HepG2 (cell line): Measurements from ENCODE around the gene CDC42EP1. TPM values are rescaled to one million over a fixed set of nuclear protein-coding genes. Genes with fewer than 3 reads are reported as not detected.

Experiments
- CHD4 ChIP-seq: fragments of 200-600 bp; sonication (generic); IDR thresholded peaks from 2 replicates; pipeline ENCODE4 v1.7.0; 2017; ENCODE audit warnings: mild to moderate bottlenecking, low read length, borderline replicate concordance
- DNMT1 ChIP-seq: sonication (generic); formaldehyde crosslinking; IDR thresholded peaks from 2 replicates; pipeline ENCODE4 v1.5.1; 2020; ENCODE audit warnings: mild to moderate bottlenecking, missing genetic modification reagents
- EHMT2 ChIP-seq: fragments of 200-600 bp; sonication (generic); IDR thresholded peaks from 2 replicates; pipeline ENCODE4 v1.7.0; 2017; ENCODE audit warnings: antibody characterized with exemption, low read depth, low read length, borderline replicate concordance
- GLI4 ChIP-seq: sonication (generic); formaldehyde crosslinking; IDR thresholded peaks from 2 replicates; pipeline ENCODE4 v1.5.1; 2020; ENCODE audit warnings: missing genetic modification reagents, mild to moderate bottlenecking, moderate library complexity, borderline replicate concordance
- KLF15 ChIP-seq: sonication (generic); formaldehyde crosslinking; IDR thresholded peaks from 2 replicates; pipeline ENCODE4 v1.8.1; 2023; ENCODE audit warnings: borderline replicate concordance, mild to moderate bottlenecking, inconsistent platforms, missing genetic modification reagents, mixed read lengths
- MAF1 ChIP-seq: sonication (generic); formaldehyde crosslinking; IDR thresholded peaks from 2 replicates; pipeline ENCODE4 v1.5.0; 2020; ENCODE audit warnings: missing genetic modification reagents, borderline replicate concordance
- MAFK ChIP-seq, 2 experiments: IDR thresholded peaks in 1 of 2; conservative IDR thresholded peaks in 1 of 2; 2 replicates each; pipeline ENCODE4 v1.6.1; 2011; ENCODE audit warnings: improper control_type of control experiment in 2 of 2, low read length in 2 of 2
- NCOR1 ChIP-seq: fragments of 200-600 bp; sonication (generic); IDR thresholded peaks from 2 replicates; pipeline ENCODE4 v1.7.0; 2017; ENCODE audit warnings: antibody characterized with exemption, low read length, borderline replicate concordance
- SMARCC2 ChIP-seq: fragments of 450-650 bp; IDR thresholded peaks from 2 replicates; pipeline ENCODE4 v1.6.1; 2017; ENCODE audit warnings: antibody characterized with exemption, mild to moderate bottlenecking
- ZNF282 ChIP-seq: fragments of 450-650 bp; IDR thresholded peaks from 2 replicates; pipeline ENCODE4 v1.6.1; 2018; ENCODE audit not compliant: partially characterized antibody
- polyA plus RNA-seq, 8 experiments: library from polyadenylated mRNA; depleted of rRNA in 3 of 8; stranded (reverse) in 7 of 8; unstranded in 1 of 8; fragments of >200 nt; fragmentation: Illumina TruSeq in 4 of 8; extraction: Trizol in 4 of 8; gene quantifications; 2 replicates each; pipeline versions ENCODE4 v1.2.1 to v1.2.3, GENCODE V29; 2011 to 2016; ENCODE audit warnings: low read depth in 4 of 8, missing spikeins in 1 of 8, mixed read lengths in 1 of 8; ENCODE audit not compliant: insufficient read depth in 1 of 8
- total RNA-seq, 5 experiments: library from RNA; depleted of rRNA; stranded (reverse); fragments of >200 nt; fragmentation: Illumina TruSeq; extraction: Trizol; gene quantifications; 2 replicates each; pipeline ENCODE4 v1.2.3, GENCODE V29; 2016; ENCODE audit warnings: low read depth in 1 of 5
- TF ChIP-seq, protein P1 (sequence below): sonication (generic); formaldehyde crosslinking; IDR thresholded peaks from 2 replicates; pipeline ENCODE4 v1.5.0; 2020; ENCODE audit warnings: mild to moderate bottlenecking, missing genetic modification reagents
- TF ChIP-seq, protein P2 (sequence below): sonication (generic); formaldehyde crosslinking; IDR thresholded peaks from 2 replicates; pipeline ENCODE4 v1.4.0; 2020; ENCODE audit warnings: missing genetic modification reagents
- TF ChIP-seq, protein P3 (sequence below): sonication (generic); formaldehyde crosslinking; IDR thresholded peaks from 2 replicates; pipeline ENCODE4 v1.9.0; 2021; ENCODE audit warnings: missing genetic modification reagents, mild to moderate bottlenecking, borderline replicate concordance
- TF ChIP-seq, protein P4 (sequence below): sonication (generic); formaldehyde crosslinking; IDR thresholded peaks from 2 replicates; pipeline ENCODE4 v1.8.1; 2023; ENCODE audit warnings: mild to moderate bottlenecking, missing genetic modification reagents
- TF ChIP-seq, protein P5 (sequence below): sonication (generic); formaldehyde crosslinking; IDR thresholded peaks from 2 replicates; pipeline ENCODE4 v1.4.0; 2020; ENCODE audit warnings: mild to moderate bottlenecking, missing genetic modification reagents

Gene CDC42EP1
- total and polyA plus RNA-seq, 2 of the 13 experiments (the other 11 are each of a cell fraction or from before 2014, with no cell fraction given), result 17.1 to 29.5 TPM

DNA sequence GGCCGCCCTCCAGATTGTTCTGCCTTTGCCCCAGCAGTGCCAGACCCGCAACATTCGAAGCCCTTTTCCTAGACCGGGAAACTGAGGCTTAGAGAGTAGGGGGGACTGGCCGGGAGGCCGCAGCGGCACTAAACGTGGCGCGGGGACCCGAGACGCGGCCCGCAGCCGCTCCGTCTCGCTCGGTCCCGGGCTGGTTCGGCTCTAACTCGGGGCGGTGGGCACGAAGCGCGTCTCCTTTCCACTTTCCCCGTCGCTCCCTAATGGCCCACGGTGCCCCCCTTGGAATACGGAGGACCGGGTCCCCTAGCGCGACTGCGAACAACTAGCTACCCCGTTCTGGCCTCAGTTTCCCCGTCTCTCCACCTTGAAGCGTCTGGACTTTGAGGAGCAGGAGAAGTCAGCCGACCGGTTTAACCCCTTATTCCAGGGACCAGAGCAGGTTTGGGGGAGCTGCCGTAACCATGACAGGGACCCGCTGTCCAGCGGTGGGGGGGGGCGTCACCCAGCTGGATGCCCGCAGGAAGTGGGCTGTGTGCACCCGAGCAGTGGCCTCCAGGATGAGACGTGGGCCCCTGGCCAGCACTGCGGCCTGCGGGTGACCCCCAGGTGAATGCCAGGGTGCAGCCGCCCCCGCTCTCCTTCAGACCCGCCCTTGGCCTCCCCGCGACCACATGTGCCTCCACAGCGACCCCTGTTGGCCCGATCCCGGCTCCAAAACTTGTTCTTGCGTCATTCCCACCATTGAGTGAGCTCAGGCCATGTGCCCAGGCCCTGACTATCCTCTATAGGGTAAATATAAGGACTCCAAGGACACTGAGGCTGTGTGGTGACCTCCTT is 1.1 kb downstream of the CDC42EP1 start (continued):
- TF ChIP-seq DNMT1 (CRISPR knock-in tag) (no peak), MAFK (conservative IDR thresholded peaks at IDR 0.05 in 1 of 2, IDR thresholded peaks at IDR 0.05 in 1 of 2; ENCODE audit: low read length in 2 of 2) (no peak), ZNF282 (no peak), KLF15 (CRISPR knock-in tag) (peak; percentile 51; the same call in 1 of the 2 replicates), GLI4 (peak; percentile 63; the same call in 1 of the 2 replicates), SMARCC2 (no peak), CHD4 (no peak), NCOR1 (peak; percentile 44; the same call in 1 of the 2 replicates), MAF1 (CRISPR knock-in tag) (no peak; the same call in 1 of the 2 replicates), EHMT2 (no peak)
- TF ChIP-seq, protein P1, sequence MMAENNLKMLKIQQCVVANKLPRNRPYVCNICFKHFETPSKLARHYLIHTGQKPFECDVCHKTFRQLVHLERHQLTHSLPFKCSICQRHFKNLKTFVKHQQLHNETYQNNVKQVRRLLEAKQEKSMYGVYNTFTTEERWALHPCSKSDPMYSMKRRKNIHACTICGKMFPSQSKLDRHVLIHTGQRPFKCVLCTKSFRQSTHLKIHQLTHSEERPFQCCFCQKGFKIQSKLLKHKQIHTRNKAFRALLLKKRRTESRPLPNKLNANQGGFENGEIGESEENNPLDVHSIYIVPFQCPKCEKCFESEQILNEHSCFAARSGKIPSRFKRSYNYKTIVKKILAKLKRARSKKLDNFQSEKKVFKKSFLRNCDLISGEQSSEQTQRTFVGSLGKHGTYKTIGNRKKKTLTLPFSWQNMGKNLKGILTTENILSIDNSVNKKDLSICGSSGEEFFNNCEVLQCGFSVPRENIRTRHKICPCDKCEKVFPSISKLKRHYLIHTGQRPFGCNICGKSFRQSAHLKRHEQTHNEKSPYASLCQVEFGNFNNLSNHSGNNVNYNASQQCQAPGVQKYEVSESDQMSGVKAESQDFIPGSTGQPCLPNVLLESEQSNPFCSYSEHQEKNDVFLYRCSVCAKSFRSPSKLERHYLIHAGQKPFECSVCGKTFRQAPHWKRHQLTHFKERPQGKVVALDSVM (CRISPR knock-in tag), result peak; percentile 69
- TF ChIP-seq, protein P2, sequence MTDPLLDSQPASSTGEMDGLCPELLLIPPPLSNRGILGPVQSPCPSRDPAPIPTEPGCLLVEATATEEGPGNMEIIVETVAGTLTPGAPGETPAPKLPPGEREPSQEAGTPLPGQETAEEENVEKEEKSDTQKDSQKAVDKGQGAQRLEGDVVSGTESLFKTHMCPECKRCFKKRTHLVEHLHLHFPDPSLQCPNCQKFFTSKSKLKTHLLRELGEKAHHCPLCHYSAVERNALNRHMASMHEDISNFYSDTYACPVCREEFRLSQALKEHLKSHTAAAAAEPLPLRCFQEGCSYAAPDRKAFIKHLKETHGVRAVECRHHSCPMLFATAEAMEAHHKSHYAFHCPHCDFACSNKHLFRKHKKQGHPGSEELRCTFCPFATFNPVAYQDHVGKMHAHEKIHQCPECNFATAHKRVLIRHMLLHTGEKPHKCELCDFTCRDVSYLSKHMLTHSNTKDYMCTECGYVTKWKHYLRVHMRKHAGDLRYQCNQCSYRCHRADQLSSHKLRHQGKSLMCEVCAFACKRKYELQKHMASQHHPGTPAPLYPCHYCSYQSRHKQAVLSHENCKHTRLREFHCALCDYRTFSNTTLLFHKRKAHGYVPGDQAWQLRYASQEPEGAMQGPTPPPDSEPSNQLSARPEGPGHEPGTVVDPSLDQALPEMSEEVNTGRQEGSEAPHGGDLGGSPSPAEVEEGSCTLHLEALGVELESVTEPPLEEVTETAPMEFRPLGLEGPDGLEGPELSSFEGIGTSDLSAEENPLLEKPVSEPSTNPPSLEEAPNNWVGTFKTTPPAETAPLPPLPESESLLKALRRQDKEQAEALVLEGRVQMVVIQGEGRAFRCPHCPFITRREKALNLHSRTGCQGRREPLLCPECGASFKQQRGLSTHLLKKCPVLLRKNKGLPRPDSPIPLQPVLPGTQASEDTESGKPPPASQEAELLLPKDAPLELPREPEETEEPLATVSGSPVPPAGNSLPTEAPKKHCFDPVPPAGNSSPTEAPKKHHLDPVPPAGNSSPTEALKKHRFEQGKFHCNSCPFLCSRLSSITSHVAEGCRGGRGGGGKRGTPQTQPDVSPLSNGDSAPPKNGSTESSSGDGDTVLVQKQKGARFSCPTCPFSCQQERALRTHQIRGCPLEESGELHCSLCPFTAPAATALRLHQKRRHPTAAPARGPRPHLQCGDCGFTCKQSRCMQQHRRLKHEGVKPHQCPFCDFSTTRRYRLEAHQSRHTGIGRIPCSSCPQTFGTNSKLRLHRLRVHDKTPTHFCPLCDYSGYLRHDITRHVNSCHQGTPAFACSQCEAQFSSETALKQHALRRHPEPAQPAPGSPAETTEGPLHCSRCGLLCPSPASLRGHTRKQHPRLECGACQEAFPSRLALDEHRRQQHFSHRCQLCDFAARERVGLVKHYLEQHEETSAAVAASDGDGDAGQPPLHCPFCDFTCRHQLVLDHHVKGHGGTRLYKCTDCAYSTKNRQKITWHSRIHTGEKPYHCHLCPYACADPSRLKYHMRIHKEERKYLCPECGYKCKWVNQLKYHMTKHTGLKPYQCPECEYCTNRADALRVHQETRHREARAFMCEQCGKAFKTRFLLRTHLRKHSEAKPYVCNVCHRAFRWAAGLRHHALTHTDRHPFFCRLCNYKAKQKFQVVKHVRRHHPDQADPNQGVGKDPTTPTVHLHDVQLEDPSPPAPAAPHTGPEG (CRISPR knock-in tag), result peak; percentile 63
- TF ChIP-seq, protein P3, sequence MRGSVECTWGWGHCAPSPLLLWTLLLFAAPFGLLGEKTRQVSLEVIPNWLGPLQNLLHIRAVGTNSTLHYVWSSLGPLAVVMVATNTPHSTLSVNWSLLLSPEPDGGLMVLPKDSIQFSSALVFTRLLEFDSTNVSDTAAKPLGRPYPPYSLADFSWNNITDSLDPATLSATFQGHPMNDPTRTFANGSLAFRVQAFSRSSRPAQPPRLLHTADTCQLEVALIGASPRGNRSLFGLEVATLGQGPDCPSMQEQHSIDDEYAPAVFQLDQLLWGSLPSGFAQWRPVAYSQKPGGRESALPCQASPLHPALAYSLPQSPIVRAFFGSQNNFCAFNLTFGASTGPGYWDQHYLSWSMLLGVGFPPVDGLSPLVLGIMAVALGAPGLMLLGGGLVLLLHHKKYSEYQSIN (CRISPR knock-in tag), result no peak
- TF ChIP-seq, protein P4, sequence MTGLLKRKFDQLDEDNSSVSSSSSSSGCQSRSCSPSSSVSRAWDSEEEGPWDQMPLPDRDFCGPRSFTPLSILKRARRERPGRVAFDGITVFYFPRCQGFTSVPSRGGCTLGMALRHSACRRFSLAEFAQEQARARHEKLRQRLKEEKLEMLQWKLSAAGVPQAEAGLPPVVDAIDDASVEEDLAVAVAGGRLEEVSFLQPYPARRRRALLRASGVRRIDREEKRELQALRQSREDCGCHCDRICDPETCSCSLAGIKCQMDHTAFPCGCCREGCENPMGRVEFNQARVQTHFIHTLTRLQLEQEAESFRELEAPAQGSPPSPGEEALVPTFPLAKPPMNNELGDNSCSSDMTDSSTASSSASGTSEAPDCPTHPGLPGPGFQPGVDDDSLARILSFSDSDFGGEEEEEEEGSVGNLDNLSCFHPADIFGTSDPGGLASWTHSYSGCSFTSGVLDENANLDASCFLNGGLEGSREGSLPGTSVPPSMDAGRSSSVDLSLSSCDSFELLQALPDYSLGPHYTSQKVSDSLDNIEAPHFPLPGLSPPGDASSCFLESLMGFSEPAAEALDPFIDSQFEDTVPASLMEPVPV, result no peak; the same call in none of the 2 replicates
- TF ChIP-seq, protein P5, sequence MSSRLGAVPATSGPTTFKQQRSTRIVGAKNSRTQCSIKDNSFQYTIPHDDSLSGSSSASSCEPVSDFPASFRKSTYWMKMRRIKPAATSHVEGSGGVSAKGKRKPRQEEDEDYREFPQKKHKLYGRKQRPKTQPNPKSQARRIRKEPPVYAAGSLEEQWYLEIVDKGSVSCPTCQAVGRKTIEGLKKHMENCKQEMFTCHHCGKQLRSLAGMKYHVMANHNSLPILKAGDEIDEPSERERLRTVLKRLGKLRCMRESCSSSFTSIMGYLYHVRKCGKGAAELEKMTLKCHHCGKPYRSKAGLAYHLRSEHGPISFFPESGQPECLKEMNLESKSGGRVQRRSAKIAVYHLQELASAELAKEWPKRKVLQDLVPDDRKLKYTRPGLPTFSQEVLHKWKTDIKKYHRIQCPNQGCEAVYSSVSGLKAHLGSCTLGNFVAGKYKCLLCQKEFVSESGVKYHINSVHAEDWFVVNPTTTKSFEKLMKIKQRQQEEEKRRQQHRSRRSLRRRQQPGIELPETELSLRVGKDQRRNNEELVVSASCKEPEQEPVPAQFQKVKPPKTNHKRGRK (CRISPR knock-in tag), result no peak
